Common myeloid progenitor, CD34-positive (primary cell): ENCODE results near the gene TMPRSS11F. TPM values are rescaled to one million over a fixed set of nuclear protein-coding genes. Genes with fewer than 3 reads are reported as not detected.
"Not testable (repeated sequence)": the region's sequence is repeated elsewhere in the genome, so short reads cannot be mapped to it uniquely, and the experiment has no call there.

Experiments
- CTCF ChIA-PET: fragments of 350-600 bp; sonication (Branson Sonifier 250); formaldehyde crosslinking; loops from one replicate; lab custom pipeline; 2021; ENCODE audit warnings: antibody characterized with exemption; lab: Charles Lee
- POLR2A ChIA-PET: fragments of 350-600 bp; sonication (Branson Sonifier 250); formaldehyde crosslinking; loops from one replicate; lab custom pipeline; 2021; ENCODE audit warnings: antibody characterized with exemption; lab: Charles Lee
- DNase-seq, 3 donors: peaks; one replicate each; pipeline versions ENCODE4 v3.0.0 to v3.0.0-alpha.2; 2013
- H3K27ac ChIP-seq, 2 experiments: 1 replicate in 1 of 2; 2 replicates in 1 of 2; pipeline ENCODE4 v1.7.0; 2013; ENCODE audit warnings: inconsistent platforms in 2 of 2, low read length in 2 of 2, mild to moderate bottlenecking in 2 of 2, low read depth in 1 of 2, moderate library complexity in 1 of 2; ENCODE audit not compliant: severe bottlenecking in 2 of 2, insufficient read depth in 1 of 2, poor library complexity in 1 of 2
- H3K27me3 ChIP-seq, 5 experiments: replicated peaks in 2 of 5; 1 replicate in 3 of 5; 2 replicates in 2 of 5; pipeline versions ENCODE4 v1.6.1 to v1.7.0; 2013; ENCODE audit warnings: low read length in 4 of 5, mild to moderate bottlenecking in 2 of 5, moderate library complexity in 2 of 5, inconsistent platforms in 1 of 5; ENCODE audit not compliant: insufficient read depth in 5 of 5, control insufficient read depth in 4 of 5
- H3K36me3 ChIP-seq, 4 experiments: 1 replicate in 2 of 4; 2 replicates in 2 of 4; pipeline versions ENCODE4 v1.6.1 to v1.7.0; 2013; ENCODE audit warnings: low read length in 3 of 4, control low read depth in 1 of 4, mild to moderate bottlenecking in 1 of 4; ENCODE audit not compliant: control insufficient read depth in 4 of 4, insufficient read depth in 4 of 4
- H3K4me1 ChIP-seq, 4 experiments: 1 replicate in 3 of 4; 2 replicates in 1 of 4; pipeline versions ENCODE4 v1.6.1 to v1.7.1; 2013; ENCODE audit warnings: low read length in 3 of 4, mild to moderate bottlenecking in 3 of 4, control low read depth in 1 of 4, inconsistent platforms in 1 of 4, moderate library complexity in 1 of 4; ENCODE audit not compliant: control insufficient read depth in 4 of 4, insufficient read depth in 4 of 4; ENCODE audit errors: control extremely low read depth in 1 of 4
- H3K4me3 ChIP-seq, 7 experiments: 1 replicate in 4 of 7; 2 replicates in 3 of 7; pipeline versions ENCODE4 v1.5.1 to v1.7.0; 2013; ENCODE audit warnings: mild to moderate bottlenecking in 7 of 7, low read length in 6 of 7, moderate library complexity in 6 of 7, inconsistent platforms in 2 of 7, low read depth in 2 of 7, control low read depth in 1 of 7; ENCODE audit not compliant: insufficient read depth in 4 of 7, control insufficient read depth in 1 of 7; ENCODE audit errors: extremely low read depth in 1 of 7
- H3K9me3 ChIP-seq, 5 experiments: 1 replicate in 4 of 5; 2 replicates in 1 of 5; pipeline versions ENCODE4 v1.6.1 to v1.7.1; 2013; ENCODE audit warnings: low read length in 4 of 5, mild to moderate bottlenecking in 2 of 5, inconsistent platforms in 1 of 5, low read depth in 1 of 5, moderate library complexity in 1 of 5; ENCODE audit not compliant: control insufficient read depth in 4 of 5, insufficient read depth in 2 of 5; ENCODE audit errors: control extremely low read depth in 1 of 5
- WGBS: methylation state at CpG from one replicate; pipeline ENCODE4 v1.1.5; 2013; ENCODE audit not compliant: insufficient coverage; 5-methylcytosine and 5-hydroxymethylcytosine counted together
- polyA plus RNA-seq: library from polyadenylated mRNA; unstranded; fragments of 120-200 nt; gene quantifications from one replicate; pipeline ENCODE4 v1.2.1, GENCODE V29; 2013

The TMPRSS11F gene
- not detected for polyA plus RNA-seq

- no peaks in the 10 kb centered on the region for H3K9me3 ChIP-seq
- WGBS: 78% methylated on average over 2 of the region's 3 CpGs
- no peak within 1 kb of the TSS for H3K4me3 ChIP-seq
- no peaks in the 10 kb centered on the region for H3K4me1 ChIP-seq
- H3K27ac ChIP-seq: no peak within 1 kb of the TSS
- H3K36me3 ChIP-seq: no peaks in the 10 kb centered on the region
- ChIA-PET POLR2A (no interaction called here), CTCF (interaction anchor here (0.7 kb wide), 1 partner anchor 185 kb away, joined by 3 read pairs; no protein-coding TSS in a partner anchor)
- peak in 1 of 3 donors; percentile 26 for DNase-seq
- H3K27me3 ChIP-seq: no peaks in the 10 kb centered on the region
Measured at GRCh38 chr4:68129793-68130192, at the start of gene TMPRSS11F. TSS of gene TMPRSS11F (minus strand) at chr4:68129869. CDS start at chr4:68129820, 49 bp downstream.

GRCh38 chr4:68176904-68177303 is 47.2 kb upstream of the TMPRSS11F start:
- Histone ChIP-seq H3K4me1 (no peaks in the 10 kb centered on the region), H3K36me3 (no peaks in the 10 kb centered on the region), H3K9me3 (no peaks in the 10 kb centered on the region), H3K27me3 (no peaks in the 10 kb centered on the region), H3K27ac (no peak overlapping the region), H3K4me3 (no peak overlapping the region)
- no CpG with 5 or more reads among the region's 2 CpGs for WGBS
- no peak for DNase-seq
- ChIA-PET POLR2A (no interaction called here), CTCF (interaction anchor here (1.2 to 3.7 kb wide), 2 partner anchors 258 to 306 kb away, joined by 3 to 20 read pairs; no protein-coding TSS in a partner anchor)

DNA sequence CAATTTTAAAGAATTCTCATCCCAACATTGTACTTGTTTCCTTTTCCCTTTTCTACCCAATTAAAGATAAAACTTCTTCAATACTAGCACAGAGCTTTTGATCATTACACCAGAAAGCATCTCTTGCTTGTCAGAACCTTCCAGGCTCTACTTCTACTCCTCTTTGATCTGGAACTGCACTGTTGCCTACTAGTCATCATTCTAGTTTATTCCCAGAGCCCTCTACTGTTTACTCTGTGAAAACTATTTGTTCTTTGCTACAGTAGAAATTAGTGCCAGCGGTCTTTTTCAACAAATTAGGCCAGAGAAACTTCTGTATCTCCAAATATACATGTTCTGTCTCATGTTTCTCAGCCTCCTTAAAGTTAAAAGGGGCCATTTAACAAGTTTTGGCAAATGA is 46.8 kb upstream of the TMPRSS11F start:
- H3K4me3 ChIP-seq: no peak overlapping the region
- POLR2A ChIA-PET: interaction anchor here (0.6 kb wide), 1 partner anchor 306 kb away, joined by 4 read pairs; no protein-coding TSS in a partner anchor
- no peaks in the 10 kb centered on the region for H3K9me3 ChIP-seq
- H3K27ac ChIP-seq: no peak overlapping the region
- CTCF ChIA-PET: interaction anchor here (0.7 to 3.7 kb wide), 8 partner anchors 11 to 627 kb away, joined by 3 to 20 read pairs (median 4); no protein-coding TSS in a partner anchor
- WGBS: no CpG with 5 or more reads among the region's 1 CpG
- no peaks in the 10 kb centered on the region for H3K36me3 ChIP-seq
- H3K4me1 ChIP-seq: no peaks in the 10 kb centered on the region
- DNase-seq: no peak
- H3K27me3 ChIP-seq: no peaks in the 10 kb centered on the region

- no peak overlapping the region for H3K27ac ChIP-seq
- no peak overlapping the region for H3K4me3 ChIP-seq
- no peaks in the 10 kb centered on the region for H3K4me1 ChIP-seq
- ChIA-PET POLR2A (interaction anchor here (0.6 kb wide), 1 partner anchor 305 kb away, joined by 4 read pairs; no protein-coding TSS in a partner anchor), CTCF (interaction anchor here (0.6 to 3.7 kb wide), 12 partner anchors 10 to 995 kb away, joined by 3 to 20 read pairs (median 4); no protein-coding TSS in a partner anchor)
- H3K9me3 ChIP-seq: no peaks in the 10 kb centered on the region
- H3K36me3 ChIP-seq: no peaks in the 10 kb centered on the region
- WGBS: 50% methylated on average over 2 of the region's 6 CpGs
- peak; percentile 67 to 87 (median 78) for DNase-seq
- no peaks in the 10 kb centered on the region for H3K27me3 ChIP-seq
Measured at GRCh38 chr4:68175562-68176155, 46.0 kb upstream of the TMPRSS11F start.

- 100% methylated on average over 1 of the region's 2 CpGs for WGBS
- CTCF ChIA-PET: interaction anchor here (0.9 to 3.7 kb wide), 10 partner anchors 9 to 428 kb away, joined by 3 to 20 read pairs (median 6); no protein-coding TSS in a partner anchor
- POLR2A ChIA-PET, H3K4me1 ChIP-seq, H3K36me3 ChIP-seq, H3K9me3 ChIP-seq, H3K27ac ChIP-seq, H3K4me3 ChIP-seq, DNase-seq, H3K27me3 ChIP-seq: not testable (repeated sequence)
Measured at GRCh38 chr4:68174389-68174788, 44.7 kb upstream of the TMPRSS11F start.

DNA sequence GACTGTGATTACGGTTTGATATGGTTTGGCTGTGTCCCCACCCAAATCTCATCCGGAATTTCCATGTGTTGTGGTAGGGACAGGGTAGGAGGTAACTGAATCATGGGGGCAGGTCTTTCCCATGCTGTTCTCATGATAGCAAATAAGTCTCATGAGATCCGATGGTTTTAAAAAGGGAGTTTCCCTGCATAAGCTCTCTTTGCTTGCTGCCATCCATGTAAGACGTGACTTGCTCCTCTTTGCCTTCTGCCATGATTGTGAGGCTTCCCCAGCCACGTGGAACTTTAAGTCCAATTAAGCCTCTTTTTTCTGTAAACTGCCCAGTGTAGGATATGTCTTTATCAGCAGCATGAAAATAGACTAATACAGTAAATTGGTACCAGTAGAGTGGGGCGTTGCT is 42.5 kb upstream of the TMPRSS11F start:
- CTCF ChIA-PET, DNase-seq, H3K27me3 ChIP-seq, H3K36me3 ChIP-seq, H3K4me3 ChIP-seq, H3K27ac ChIP-seq, H3K9me3 ChIP-seq, POLR2A ChIA-PET, H3K4me1 ChIP-seq: not testable (repeated sequence)
- no CpG with 5 or more reads among the region's 6 CpGs for WGBS

- CTCF ChIA-PET: no interaction called here
- WGBS: no CpG with 5 or more reads among the region's 3 CpGs
- Histone ChIP-seq H3K36me3 (no peaks in the 10 kb centered on the region), H3K27me3 (peaks cover 0 to 6% (median 0%) of the 10 kb centered on the region in 5 experiments), H3K4me3 (no peak overlapping the region), H3K9me3 (no peaks in the 10 kb centered on the region), H3K4me1 (no peaks in the 10 kb centered on the region), H3K27ac (no peak overlapping the region)
- POLR2A ChIA-PET: no interaction called here
- DNase-seq: no peak
Measured at GRCh38 chr4:68167706-68168105, 38.0 kb upstream of the TMPRSS11F start.
